ENCODE data around the gene NTPCR. TPM values are rescaled to one million over a fixed set of nuclear protein-coding genes. Genes with fewer than 3 reads are reported as not detected.

Gene NTPCR
- total RNA-seq, 2 donors from 2014 or later: 57.0 to 64.8 TPM

- H3K27ac ChIP-seq: peak overlapping the region; percentile 61
Observed at GRCh38 chr1:232965912-232966217, 15.5 kb downstream of the NTPCR start.

GRCh38 chr1:232966663-232967062 is 16.3 kb downstream of the NTPCR start:
- Histone ChIP-seq H3K27ac (peak overlapping the region; percentile 61), H3K4me3 (no peak overlapping the region), H3K27me3 (no peaks in the 10 kb centered on the region), H3K9ac (ENCODE audit: low read depth in 2 of 2, low read length in 2 of 2) (peak overlapping the region in 1 of 2 donors; percentile 23), H3K9me3 (no peaks in the 10 kb centered on the region), H3K4me1 (no peaks in the 10 kb centered on the region), H3K36me3 (peaks cover 8% of the 10 kb centered on the region)
- no peak for TF ChIP-seq CTCF (IDR thresholded peaks at IDR 0.05)
- DNase-seq: peak; percentile 84
- intact Hi-C loops (cut with DNase I): no loop called here

More at GRCh38 chr1:232965912-232966217, 15.5 kb downstream of the NTPCR start:
- DNase-seq: no peak
- Histone ChIP-seq H3K9ac (ENCODE audit: low read depth in 2 of 2, low read length in 2 of 2) (no peak overlapping the region), H3K36me3 (peaks cover 5% of the 10 kb centered on the region), H3K4me1 (no peaks in the 10 kb centered on the region), H3K4me3 (no peak overlapping the region), H3K27me3 (no peaks in the 10 kb centered on the region), H3K9me3 (no peaks in the 10 kb centered on the region)
- intact Hi-C loops (cut with DNase I): no loop called here
- TF ChIP-seq CTCF (IDR thresholded peaks at IDR 0.05): no peak

GRCh38 chr1:232968391-232968790 is 18.0 kb downstream of the NTPCR start:
- no peaks in the 10 kb centered on the region for H3K9me3 ChIP-seq
- intact Hi-C loops (cut with DNase I): no loop called here
- H3K4me1 ChIP-seq: no peaks in the 10 kb centered on the region

GRCh38 chr1:232968965-232969364 is 18.6 kb downstream of the NTPCR start:
- no peak for DNase-seq
- no peak overlapping the region for H3K9ac ChIP-seq (ENCODE audit: low read depth in 2 of 2, low read length in 2 of 2)
- intact Hi-C loops (cut with DNase I): no loop called here
- H3K27ac ChIP-seq: no peak overlapping the region
- H3K9me3 ChIP-seq: no peaks in the 10 kb centered on the region
- no peaks in the 10 kb centered on the region for H3K27me3 ChIP-seq
- H3K4me1 ChIP-seq: no peaks in the 10 kb centered on the region
- no peak overlapping the region for H3K4me3 ChIP-seq
- H3K36me3 ChIP-seq: peaks cover 16% of the 10 kb centered on the region
- no peak for TF ChIP-seq CTCF (IDR thresholded peaks at IDR 0.05)

More at GRCh38 chr1:232968391-232968790, 18.0 kb downstream of the NTPCR start:
- Histone ChIP-seq H3K27ac (no peak overlapping the region), H3K4me3 (no peak overlapping the region), H3K27me3 (no peaks in the 10 kb centered on the region), H3K36me3 (peaks cover 16% of the 10 kb centered on the region), H3K9ac (ENCODE audit: low read depth in 2 of 2, low read length in 2 of 2) (no peak overlapping the region)
- TF ChIP-seq CTCF (IDR thresholded peaks at IDR 0.05): no peak
- no peak for DNase-seq

- Histone ChIP-seq H3K9ac (ENCODE audit: low read depth in 2 of 2, low read length in 2 of 2) (no peak overlapping the region), H3K9me3 (no peaks in the 10 kb centered on the region), H3K4me3 (no peak overlapping the region), H3K27me3 (no peaks in the 10 kb centered on the region), H3K36me3 (peaks cover 16% of the 10 kb centered on the region), H3K27ac (no peak overlapping the region), H3K4me1 (no peaks in the 10 kb centered on the region)
- TF ChIP-seq CTCF (IDR thresholded peaks at IDR 0.05): no peak
- intact Hi-C loops (cut with DNase I): no loop called here
- DNase-seq: no peak
Observed at GRCh38 chr1:232969799-232970198, 19.4 kb downstream of the NTPCR start.

GRCh38 chr1:232970508-232970907 is 20.1 kb downstream of the NTPCR start:
- Histone ChIP-seq H3K4me3 (no peak overlapping the region), H3K27ac (no peak overlapping the region), H3K4me1 (no peaks in the 10 kb centered on the region), H3K27me3 (no peaks in the 10 kb centered on the region), H3K36me3 (peaks cover 16% of the 10 kb centered on the region), H3K9me3 (no peaks in the 10 kb centered on the region), H3K9ac (ENCODE audit: low read depth in 2 of 2, low read length in 2 of 2) (no peak overlapping the region)
- intact Hi-C loops (cut with DNase I): no loop called here
- TF ChIP-seq CTCF (IDR thresholded peaks at IDR 0.05): no peak
- DNase-seq: no peak
